BJ (cell line): ENCODE measurements around the gene RHBG. TPM values are rescaled to one million over a fixed set of nuclear protein-coding genes. Genes with fewer than 3 reads are reported as not detected.

Source experiments
- CTCF ChIA-PET: fragments of 350-600 bp; formaldehyde crosslinking; extraction: SDS; loops from one replicate; lab custom pipeline; 2021; ENCODE audit warnings: antibody characterized with exemption, inconsistent platforms; lab: Yijun Ruan, JAX
- POLR2A ChIA-PET: fragments of 300-600 bp; sonication (Branson Sonifier 250); formaldehyde crosslinking; extraction: SDS; loops from one replicate; lab custom pipeline; 2021; ENCODE audit warnings: antibody characterized with exemption; lab: Charles Lee
- DNase-seq: peaks from one replicate; pipeline ENCODE4 v3.0.0-alpha.2; 2011; ENCODE audit warnings: low read depth
- H3K27me3 ChIP-seq: 2 replicates; pipeline ENCODE4 v1.6.0; 2011; ENCODE audit warnings: low read length; ENCODE audit not compliant: control insufficient read depth, insufficient read depth
- H3K36me3 ChIP-seq: 2 replicates; pipeline ENCODE4 v1.5.1; 2011; ENCODE audit warnings: low read length; ENCODE audit not compliant: control insufficient read depth, insufficient read depth
- H3K4me3 ChIP-seq: 2 replicates; pipeline ENCODE4 v1.5.1; 2011; ENCODE audit warnings: low read depth, mild to moderate bottlenecking, control low read depth, low read length
- CTCF ChIP-seq: IDR thresholded peaks from 2 replicates; pipeline ENCODE4 v1.5.1; 2011; ENCODE audit warnings: low read depth, mild to moderate bottlenecking, control low read depth, inconsistent platforms, low read length, moderate library complexity; ENCODE audit not compliant: insufficient read depth
- polyA plus RNA-seq: library from polyadenylated mRNA; depleted of rRNA; stranded (reverse); fragments of >200 nt; gene quantifications from 2 replicates; pipeline ENCODE4 v1.2.3, GENCODE V29; 2011

Gene RHBG
- polyA plus RNA-seq, 1 experiment = not detected

GRCh38 chr1:156399355-156400125 is 30.5 kb downstream of the RHBG start:
- CTCF ChIA-PET = interaction anchor here (1.2 to 4.5 kb wide), 3 partner anchors 15 to 209 kb away, joined by 4 to 39 read pairs (median 6); no protein-coding TSS in a partner anchor
- POLR2A ChIA-PET = no interaction called here
- no peak overlapping the region for H3K4me3 ChIP-seq
- DNase-seq = no peak
- no peaks in the 10 kb centered on the region for H3K36me3 ChIP-seq
- no peak for TF ChIP-seq CTCF
- peaks cover 23% of the 10 kb centered on the region for H3K27me3 ChIP-seq

- CTCF ChIA-PET = interaction anchor here (1.2 to 4.5 kb wide), 3 partner anchors 15 to 208 kb away, joined by 4 to 39 read pairs (median 6); no protein-coding TSS in a partner anchor
- Histone ChIP-seq H3K27me3 (peaks cover 29% of the 10 kb centered on the region), H3K4me3 (no peak overlapping the region), H3K36me3 (no peaks in the 10 kb centered on the region)
- DNase-seq = no peak
- TF ChIP-seq CTCF = no peak
- POLR2A ChIA-PET = no interaction called here
These were observed 31.4 kb downstream of the RHBG start for GRCh38 chr1:156400191-156400935.

- Histone ChIP-seq H3K4me3 (no peak overlapping the region), H3K27me3 (peaks cover 37% of the 10 kb centered on the region), H3K36me3 (no peaks in the 10 kb centered on the region)
- no peak for DNase-seq
- no peak for TF ChIP-seq CTCF
- ChIA-PET CTCF (interaction anchor here (1.5 to 1.8 kb wide), 3 partner anchors 15 to 45 kb away, joined by 6 to 10 read pairs (median 9); no protein-coding TSS in a partner anchor), POLR2A (no interaction called here)
These were observed 32.1 kb downstream of the RHBG start for GRCh38 chr1:156401041-156401574.

- no peak for TF ChIP-seq CTCF
- H3K36me3 ChIP-seq = no peaks in the 10 kb centered on the region
- no peak for DNase-seq
- POLR2A ChIA-PET = no interaction called here
- H3K27me3 ChIP-seq = peaks cover 39% of the 10 kb centered on the region
- H3K4me3 ChIP-seq = no peak overlapping the region
- CTCF ChIA-PET = interaction anchor here (1.5 to 1.7 kb wide), 2 partner anchors 16 to 44 kb away, joined by 9 to 10 read pairs; no protein-coding TSS in a partner anchor
These were observed 32.7 kb downstream of the RHBG start for GRCh38 chr1:156401681-156402081.
